Stimulated activated effector memory CD8-positive, alpha-beta T cell treated with anti-CD3 and anti-CD28 coated beads, Interleukin-12 subunit alpha, Interleukin-12 subunit beta, amount 100 ng/mL, for 72 hours (primary cell): Measurements from ENCODE around the gene DLL4.
A peak's percentile ranks its signal among the peaks of the same experiment; 100 is the strongest.

ENCODE experiments used
- ATAC-seq: fragments of 150-1000 bp; cut with Tn5 transposase; 2 replicates; pipeline ENCODE4 v1.10.0; 2021
- DNase-seq, 2 donors: peaks; one replicate each; pipeline ENCODE4 v3.0.0; 2021 to 2022; ENCODE audit warnings: low spot score in 2 of 2
- H3K27ac Mint-ChIP-seq: one replicate; pipeline ENCODE4 v1.8.0; 2022; ENCODE audit warnings: mild to moderate bottlenecking, mixed read lengths
- H3K36me3 Mint-ChIP-seq: one replicate; pipeline ENCODE4 v1.8.0; 2022; ENCODE audit warnings: mild to moderate bottlenecking, mixed read lengths
- H3K4me1 Mint-ChIP-seq: one replicate; pipeline ENCODE4 v1.8.0; 2022; ENCODE audit warnings: mixed read lengths
- H3K4me3 Mint-ChIP-seq: one replicate; pipeline ENCODE4 v1.8.0; 2022; ENCODE audit warnings: mild to moderate bottlenecking, mixed read lengths
- H3K9me3 Mint-ChIP-seq: one replicate; pipeline ENCODE4 v1.8.0; 2022; ENCODE audit warnings: mixed read lengths

The DLL4 gene

DNA sequence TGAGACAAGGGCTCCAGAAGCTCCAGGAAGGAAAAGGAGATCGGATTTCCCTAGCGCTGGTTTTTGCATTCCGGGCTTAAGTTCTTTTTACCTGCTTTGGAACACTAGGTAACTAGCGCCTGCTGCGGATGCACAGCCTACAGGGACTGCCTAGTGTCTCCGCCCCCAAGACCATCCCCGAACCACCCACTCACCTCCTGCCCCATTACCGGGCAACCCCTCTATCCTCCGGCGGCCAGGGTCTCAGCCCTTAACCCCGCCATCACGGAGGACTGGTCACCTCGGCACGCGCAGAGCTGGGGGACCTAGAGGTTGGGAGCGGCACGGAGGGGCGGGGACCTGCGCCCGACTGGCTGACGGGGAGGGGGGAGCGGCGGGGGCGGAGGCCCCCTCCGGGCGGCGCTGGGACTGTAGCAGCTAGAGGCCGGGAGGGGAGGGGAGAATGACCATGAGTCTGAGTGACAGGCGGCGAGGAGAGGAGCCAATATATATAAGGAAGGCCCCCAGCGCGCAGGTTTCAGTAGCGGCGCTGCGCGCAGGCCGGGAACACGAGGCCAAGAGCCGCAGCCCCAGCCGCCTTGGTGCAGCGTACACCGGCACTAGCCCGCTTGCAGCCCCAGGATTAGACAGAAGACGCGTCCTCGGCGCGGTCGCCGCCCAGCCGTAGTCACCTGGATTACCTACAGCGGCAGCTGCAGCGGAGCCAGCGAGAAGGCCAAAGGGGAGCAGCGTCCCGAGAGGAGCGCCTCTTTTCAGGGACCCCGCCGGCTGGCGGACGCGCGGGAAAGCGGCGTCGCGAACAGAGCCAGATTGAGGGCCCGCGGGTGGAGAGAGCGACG is at the start of gene DLL4:
Gene DLL4 (plus strand): TSS at position 520 of the 839 bp plus-strand sequence. CDS start 329 bp downstream, outside the sequence.
- ATAC-seq, result peak; percentile 53
- Mint-ChIP-seq H3K4me1 (peaks cover 52% of the 10 kb centered on the region), H3K4me3 (peak within 1 kb of the TSS; percentile 72), H3K9me3 (no peaks in the 10 kb centered on the region), H3K36me3 (peaks cover 7% of the 10 kb centered on the region), H3K27ac (no peak within 1 kb of the TSS)
- peak in 1 of 2 donors; percentile 65 for DNase-seq

DNA sequence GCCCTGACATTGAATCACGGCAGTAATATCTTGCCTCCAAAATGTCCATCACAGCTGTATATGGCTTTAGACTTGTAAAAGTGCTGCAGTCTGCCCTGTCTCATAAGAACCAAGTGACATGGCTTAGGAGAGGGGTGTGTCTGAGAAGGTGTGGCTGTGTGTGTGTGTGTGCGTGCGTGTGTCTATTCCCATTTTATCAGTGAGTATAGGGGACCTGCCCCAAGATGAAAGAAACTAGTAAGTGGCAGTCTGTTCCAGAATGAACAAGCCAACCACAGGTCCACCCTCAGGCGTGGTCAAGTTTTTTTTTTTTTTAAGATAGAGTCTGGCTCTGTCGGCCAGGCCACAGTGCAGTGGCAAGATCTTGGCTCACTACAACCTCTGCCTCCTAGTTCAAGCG is 49.5 kb upstream of the DLL4 start:
- no peaks in the 10 kb centered on the region for H3K9me3 Mint-ChIP-seq
- no peak overlapping the region for H3K27ac Mint-ChIP-seq
- DNase-seq (no peak), ATAC-seq (peak; percentile 58)
- no peaks in the 10 kb centered on the region for H3K36me3 Mint-ChIP-seq
- no peak overlapping the region for H3K4me3 Mint-ChIP-seq
- H3K4me1 Mint-ChIP-seq, result peaks cover 13% of the 10 kb centered on the region

GRCh38 chr15:40881351-40881750 is 47.8 kb upstream of the DLL4 start:
- ATAC-seq (no peak), DNase-seq (no peak)
- Mint-ChIP-seq H3K9me3 (no peaks in the 10 kb centered on the region), H3K27ac (peak overlapping the region; percentile 57), H3K36me3 (no peaks in the 10 kb centered on the region), H3K4me3 (no peak overlapping the region), H3K4me1 (peaks cover 22% of the 10 kb centered on the region)

DNA sequence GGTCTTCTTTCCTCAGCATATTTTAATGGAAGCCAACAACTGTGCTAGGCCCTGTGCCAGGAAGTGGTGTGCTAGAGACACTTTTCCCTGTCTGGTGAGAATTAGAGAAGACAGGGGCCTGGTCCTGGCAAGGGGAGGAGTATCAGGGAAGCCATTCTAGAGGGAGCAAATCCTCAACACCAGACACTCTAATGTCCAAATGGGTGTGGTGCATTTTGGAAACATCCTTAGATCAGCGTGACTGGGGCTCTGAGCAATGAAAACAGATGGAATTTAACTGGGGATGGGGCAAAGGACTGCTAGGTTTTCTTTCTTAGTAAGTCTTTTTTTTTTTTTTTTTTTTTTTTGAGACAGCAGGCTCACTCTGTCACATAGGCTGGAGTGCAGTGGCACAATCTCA is 42.6 kb upstream of the DLL4 start:
- no peak for DNase-seq
- Mint-ChIP-seq H3K9me3 (no peaks in the 10 kb centered on the region), H3K36me3 (no peaks in the 10 kb centered on the region), H3K27ac (peak overlapping the region; percentile 2), H3K4me1 (peaks cover 18% of the 10 kb centered on the region), H3K4me3 (no peak overlapping the region)
- ATAC-seq, result no peak

DNA sequence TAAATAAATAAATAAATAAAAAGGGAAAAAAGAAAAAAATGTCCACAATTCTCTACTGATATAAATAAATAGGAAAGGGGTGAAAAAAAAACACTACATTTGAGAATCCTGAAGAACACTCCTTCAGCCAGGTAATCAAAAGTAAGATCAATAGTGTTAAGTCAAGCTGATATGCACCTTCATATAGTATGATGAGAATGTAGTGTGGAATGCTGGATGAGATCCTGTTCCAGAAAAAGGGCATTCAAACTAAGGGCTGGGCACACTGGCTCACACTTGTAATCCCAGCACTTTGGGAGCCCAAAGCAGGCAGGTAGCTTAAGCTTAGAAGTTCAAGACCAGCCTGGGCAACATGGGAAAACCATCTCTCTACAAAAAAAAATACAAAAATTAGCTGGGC is 40.0 kb upstream of the DLL4 start:
- no peak overlapping the region for H3K27ac Mint-ChIP-seq
- peaks cover 2% of the 10 kb centered on the region for H3K36me3 Mint-ChIP-seq
- peaks cover 43% of the 10 kb centered on the region for H3K4me1 Mint-ChIP-seq
- H3K9me3 Mint-ChIP-seq, result no peaks in the 10 kb centered on the region
- H3K4me3 Mint-ChIP-seq, result no peak overlapping the region
- DNase-seq, result no peak
- no peak for ATAC-seq

GRCh38 chr15:40891138-40891537 is 38.0 kb upstream of the DLL4 start:
- Mint-ChIP-seq H3K9me3 (no peaks in the 10 kb centered on the region), H3K4me3 (no peak overlapping the region), H3K4me1 (peaks cover 52% of the 10 kb centered on the region), H3K27ac (peak overlapping the region; percentile 51), H3K36me3 (peaks cover 11% of the 10 kb centered on the region)
- ATAC-seq (no peak), DNase-seq (no peak)

DNA sequence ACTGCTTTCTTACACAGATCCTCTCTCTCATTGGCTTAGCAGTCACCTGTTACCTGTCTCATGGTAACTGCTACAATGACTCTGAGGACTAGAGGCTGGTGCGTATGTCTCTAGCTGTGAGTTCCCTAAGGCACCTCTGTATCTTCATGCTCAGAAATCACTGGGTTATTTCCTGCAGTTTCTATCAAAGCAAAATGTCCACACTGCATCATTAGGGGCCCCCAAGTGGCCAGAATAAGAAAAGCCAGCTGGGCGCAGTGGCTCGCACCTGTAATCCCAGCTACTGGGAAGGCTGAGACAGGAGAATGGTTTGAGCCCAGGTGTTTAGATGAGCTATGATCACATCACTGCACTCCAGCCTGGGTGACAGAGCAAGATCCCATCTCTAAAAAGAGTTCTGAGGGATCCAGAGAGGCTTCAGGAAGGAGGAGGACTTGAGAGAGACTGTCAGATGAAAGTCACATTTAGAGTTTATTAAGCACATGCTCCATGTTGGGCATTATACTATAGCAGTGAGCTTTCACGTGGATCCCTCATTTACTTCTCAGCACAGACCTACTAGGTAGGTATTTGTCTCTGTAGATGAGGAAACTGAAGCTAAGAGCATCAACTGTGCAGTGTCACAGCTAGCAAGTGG is 37.2 kb upstream of the DLL4 start:
- H3K9me3 Mint-ChIP-seq, result no peaks in the 10 kb centered on the region
- DNase-seq, result no peak
- H3K4me3 Mint-ChIP-seq, result no peak overlapping the region
- H3K4me1 Mint-ChIP-seq, result peaks cover 53% of the 10 kb centered on the region
- peak overlapping the region; percentile 51 for H3K27ac Mint-ChIP-seq
- H3K36me3 Mint-ChIP-seq, result peaks cover 19% of the 10 kb centered on the region
- no peak for ATAC-seq

- Mint-ChIP-seq H3K4me3 (no peak overlapping the region), H3K4me1 (peaks cover 53% of the 10 kb centered on the region), H3K27ac (no peak overlapping the region), H3K36me3 (peaks cover 25% of the 10 kb centered on the region), H3K9me3 (no peaks in the 10 kb centered on the region)
- ATAC-seq, result no peak
- DNase-seq, result no peak
Measured at GRCh38 chr15:40892447-40893012, 36.6 kb upstream of the DLL4 start.

GRCh38 chr15:40893019-40893670 is 36.0 kb upstream of the DLL4 start:
- no peak for ATAC-seq
- Mint-ChIP-seq H3K4me1 (peaks cover 53% of the 10 kb centered on the region), H3K36me3 (peaks cover 31% of the 10 kb centered on the region), H3K27ac (peak overlapping the region; percentile 95), H3K4me3 (peak overlapping the region; percentile 99), H3K9me3 (no peaks in the 10 kb centered on the region)
- DNase-seq, result no peak

DNA sequence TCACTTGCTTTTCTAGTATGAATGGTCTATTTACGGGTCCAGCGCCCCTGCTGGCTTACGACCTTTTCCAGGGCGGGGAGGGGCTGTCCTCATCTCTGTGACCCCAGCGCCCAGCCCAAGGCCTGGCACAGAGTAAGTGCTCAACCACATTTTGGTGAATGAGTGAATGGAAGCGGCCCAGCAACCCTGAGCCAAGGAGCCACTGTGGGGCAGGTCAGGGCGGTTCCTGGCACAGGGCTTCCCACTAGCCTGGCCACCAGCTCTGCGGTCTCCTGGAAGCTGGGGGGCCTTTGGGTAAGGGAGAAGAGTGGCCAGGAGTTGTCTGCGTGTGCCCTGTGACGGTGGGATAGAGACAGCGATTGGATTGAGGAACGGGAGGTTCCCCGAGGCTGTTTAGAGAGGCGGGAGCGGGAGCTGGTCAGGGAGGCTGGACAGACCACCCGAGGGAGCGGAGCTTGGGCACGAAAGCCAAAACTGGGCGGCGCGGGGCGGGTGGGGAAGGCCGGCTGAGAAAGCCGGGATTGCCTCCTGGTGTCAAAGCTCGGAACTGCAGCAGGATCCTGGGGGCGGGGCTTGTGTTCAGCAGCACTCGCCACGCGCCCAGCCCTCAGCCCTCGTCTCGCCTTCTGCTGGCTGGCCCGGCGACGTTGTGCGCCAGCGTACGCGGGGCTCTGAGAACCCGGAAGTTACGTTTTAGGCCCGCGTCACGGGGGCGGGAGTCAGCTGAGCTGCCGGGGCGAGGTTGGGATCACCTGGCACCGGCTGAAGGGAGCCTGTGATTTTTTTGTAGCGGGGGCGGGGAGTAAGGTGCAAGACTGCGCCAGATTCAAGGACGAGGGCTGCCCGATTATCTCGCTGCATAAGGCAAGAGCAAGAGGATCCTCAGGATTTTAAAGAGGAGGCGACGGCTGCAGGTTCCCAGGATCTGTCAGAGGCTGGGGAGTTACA is 35.1 kb upstream of the DLL4 start, which contains the start of gene VPS18:
Gene VPS18 (plus strand): TSS at position 718 of the 948 bp plus-strand sequence. CDS start 319 bp downstream, outside the sequence.
- peak within 1 kb of the TSS; percentile 99 for H3K4me3 Mint-ChIP-seq
- H3K4me1 Mint-ChIP-seq, result peaks cover 53% of the 10 kb centered on the region
- peaks cover 40% of the 10 kb centered on the region for H3K36me3 Mint-ChIP-seq
- H3K27ac Mint-ChIP-seq, result peak within 1 kb of the TSS; percentile 95
- ATAC-seq, result peak; percentile 98
- peak; percentile 100 for DNase-seq
- no peaks in the 10 kb centered on the region for H3K9me3 Mint-ChIP-seq

GRCh38 chr15:40894681-40895448 is 34.3 kb upstream of the DLL4 start:
- peak overlapping the region; percentile 95 for H3K27ac Mint-ChIP-seq
- no peaks in the 10 kb centered on the region for H3K9me3 Mint-ChIP-seq
- H3K36me3 Mint-ChIP-seq, result peaks cover 41% of the 10 kb centered on the region
- DNase-seq, result peak in 1 of 2 donors; percentile 77
- ATAC-seq, result peak; percentile 73
- H3K4me3 Mint-ChIP-seq, result peak overlapping the region; percentile 99
- H3K4me1 Mint-ChIP-seq, result peaks cover 53% of the 10 kb centered on the region

DNA sequence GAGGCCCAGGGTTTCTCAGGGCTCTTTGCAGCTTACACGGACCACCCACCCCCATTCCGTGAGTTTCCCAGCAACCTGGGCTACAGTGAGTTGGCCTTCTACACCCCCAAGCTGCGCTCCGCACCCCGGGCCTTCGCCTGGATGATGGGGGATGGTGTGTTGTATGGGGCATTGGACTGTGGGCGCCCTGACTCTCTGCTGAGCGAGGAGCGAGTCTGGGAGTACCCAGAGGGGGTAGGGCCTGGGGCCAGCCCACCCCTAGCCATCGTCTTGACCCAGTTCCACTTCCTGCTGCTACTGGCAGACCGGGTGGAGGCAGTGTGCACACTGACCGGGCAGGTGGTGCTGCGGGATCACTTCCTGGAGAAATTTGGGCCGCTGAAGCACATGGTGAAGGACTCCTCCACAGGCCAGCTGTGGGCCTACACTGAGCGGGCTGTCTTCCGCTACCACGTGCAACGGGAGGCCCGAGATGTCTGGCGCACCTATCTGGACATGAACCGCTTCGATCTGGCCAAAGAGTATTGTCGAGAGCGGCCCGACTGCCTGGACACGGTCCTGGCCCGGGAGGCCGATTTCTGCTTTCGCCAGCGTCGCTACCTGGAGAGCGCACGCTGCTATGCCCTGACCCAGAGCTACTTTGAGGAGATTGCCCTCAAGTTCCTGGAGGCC is 29.5 kb upstream of the DLL4 start:
- no peak overlapping the region for H3K27ac Mint-ChIP-seq
- peaks cover 49% of the 10 kb centered on the region for H3K4me1 Mint-ChIP-seq
- ATAC-seq (no peak), DNase-seq (no peak)
- H3K36me3 Mint-ChIP-seq, result peaks cover 77% of the 10 kb centered on the region
- no peak overlapping the region for H3K4me3 Mint-ChIP-seq
- H3K9me3 Mint-ChIP-seq, result no peaks in the 10 kb centered on the region

GRCh38 chr15:40900256-40901052 is 28.7 kb upstream of the DLL4 start:
- H3K36me3 Mint-ChIP-seq, result peaks cover 81% of the 10 kb centered on the region
- H3K4me3 Mint-ChIP-seq, result no peak overlapping the region
- ATAC-seq (no peak), DNase-seq (no peak)
- no peaks in the 10 kb centered on the region for H3K9me3 Mint-ChIP-seq
- H3K27ac Mint-ChIP-seq, result no peak overlapping the region
- peaks cover 44% of the 10 kb centered on the region for H3K4me1 Mint-ChIP-seq
